Upper lobe of left lung (tissue), 4 donors: ENCODE results near the gene PTRH1.

Source experiments
- EP300 ChIP-seq, 4 donors: sonication (generic); formaldehyde crosslinking; IDR thresholded peaks; one replicate each; pipeline ENCODE4 v1.5.1; 2017; ENCODE audit warnings: antibody characterized with exemption in 4 of 4, control low read depth in 2 of 4
- POLR2A ChIP-seq, 4 donors: fragments of 450-650 bp; IDR thresholded peaks; one replicate each; pipeline ENCODE4 v1.5.1; 2016 to 2017; ENCODE audit warnings: antibody characterized with exemption in 4 of 4, mild to moderate bottlenecking in 2 of 4
- TF ChIP-seq, protein P1 (sequence below), 6 experiments: fragments of 450-650 bp in 4 of 6; fragments of 200-600 bp in 2 of 6; sonication (generic) in 2 of 6; IDR thresholded peaks; one replicate each; pipeline ENCODE4 v1.5.1; 2016 to 2019; ENCODE audit warnings: antibody characterized with exemption in 6 of 6

DNA sequence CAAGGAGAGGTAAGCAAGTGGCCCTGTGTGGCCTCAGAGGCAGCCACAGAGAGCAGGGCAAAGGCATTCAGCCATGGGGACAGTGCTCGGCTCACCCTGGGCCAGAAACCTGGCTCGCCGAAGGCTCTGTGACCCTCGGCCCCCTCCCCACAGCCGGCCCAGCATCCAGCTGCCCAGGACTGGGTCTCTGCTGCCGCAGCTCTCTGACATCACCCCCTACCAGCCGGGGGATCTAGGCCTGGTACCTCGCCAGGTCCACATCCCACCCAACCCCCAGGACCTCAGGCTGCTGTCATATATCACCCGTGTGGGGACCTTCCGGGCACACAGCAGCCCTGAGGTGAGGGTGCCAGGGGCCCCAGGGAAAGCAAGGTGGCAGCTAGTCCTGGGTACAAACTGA, 2.6 kb downstream of the PTRH1 start:
- no peak for TF ChIP-seq POLR2A (IDR thresholded peaks at IDR 0.05)
- TF ChIP-seq, protein P1, sequence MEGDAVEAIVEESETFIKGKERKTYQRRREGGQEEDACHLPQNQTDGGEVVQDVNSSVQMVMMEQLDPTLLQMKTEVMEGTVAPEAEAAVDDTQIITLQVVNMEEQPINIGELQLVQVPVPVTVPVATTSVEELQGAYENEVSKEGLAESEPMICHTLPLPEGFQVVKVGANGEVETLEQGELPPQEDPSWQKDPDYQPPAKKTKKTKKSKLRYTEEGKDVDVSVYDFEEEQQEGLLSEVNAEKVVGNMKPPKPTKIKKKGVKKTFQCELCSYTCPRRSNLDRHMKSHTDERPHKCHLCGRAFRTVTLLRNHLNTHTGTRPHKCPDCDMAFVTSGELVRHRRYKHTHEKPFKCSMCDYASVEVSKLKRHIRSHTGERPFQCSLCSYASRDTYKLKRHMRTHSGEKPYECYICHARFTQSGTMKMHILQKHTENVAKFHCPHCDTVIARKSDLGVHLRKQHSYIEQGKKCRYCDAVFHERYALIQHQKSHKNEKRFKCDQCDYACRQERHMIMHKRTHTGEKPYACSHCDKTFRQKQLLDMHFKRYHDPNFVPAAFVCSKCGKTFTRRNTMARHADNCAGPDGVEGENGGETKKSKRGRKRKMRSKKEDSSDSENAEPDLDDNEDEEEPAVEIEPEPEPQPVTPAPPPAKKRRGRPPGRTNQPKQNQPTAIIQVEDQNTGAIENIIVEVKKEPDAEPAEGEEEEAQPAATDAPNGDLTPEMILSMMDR (IDR thresholded peaks at IDR 0.05): no peak
- no peak for TF ChIP-seq EP300 (IDR thresholded peaks at IDR 0.05)
